IPS-NIHi7 (cell line): ENCODE results near the gene CRTC1.

Source experiments
- DNase-seq: peaks from one replicate; pipeline ENCODE4 v3.0.0; 2012; ENCODE audit warnings: mixed read lengths; ENCODE audit errors: extremely low spot score

CRTC1 gene

DNA sequence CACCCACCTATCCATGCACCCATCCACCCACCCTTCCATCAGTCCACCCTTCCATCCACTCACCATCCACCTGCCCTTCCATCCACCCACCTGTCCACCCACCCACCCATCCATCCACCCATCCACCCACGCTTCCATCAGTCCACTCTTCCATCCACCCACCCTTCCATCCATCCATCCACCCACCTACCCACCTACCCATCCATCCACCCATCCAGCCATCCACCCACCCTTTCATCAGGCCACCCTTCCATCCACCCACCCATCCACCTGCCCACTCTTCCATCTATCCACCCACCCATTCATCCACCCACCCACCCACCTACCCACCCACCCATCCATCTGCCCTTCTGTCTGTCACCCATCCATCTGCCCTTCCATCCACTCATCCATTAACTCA lies 29.6 kb upstream of the CRTC1 start:
- no peak for DNase-seq

DNA sequence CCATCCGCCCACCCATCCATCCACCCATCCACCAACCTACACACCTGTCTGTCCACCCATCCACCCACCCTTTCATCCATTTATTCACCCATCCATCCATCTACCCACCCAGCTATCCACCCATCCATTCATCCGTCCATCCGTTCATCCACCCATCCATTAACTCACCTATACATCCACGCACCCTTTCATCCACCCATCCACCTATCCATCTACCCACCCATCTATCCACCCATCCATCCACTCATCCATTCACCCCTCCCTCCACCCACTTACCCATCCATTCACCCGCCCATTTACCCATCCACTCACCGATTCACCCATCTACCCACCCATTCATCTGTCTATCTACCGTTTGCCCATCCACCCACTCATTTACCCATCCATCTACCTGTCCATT lies 29.0 kb upstream of the CRTC1 start:
- DNase-seq = no peak

DNA sequence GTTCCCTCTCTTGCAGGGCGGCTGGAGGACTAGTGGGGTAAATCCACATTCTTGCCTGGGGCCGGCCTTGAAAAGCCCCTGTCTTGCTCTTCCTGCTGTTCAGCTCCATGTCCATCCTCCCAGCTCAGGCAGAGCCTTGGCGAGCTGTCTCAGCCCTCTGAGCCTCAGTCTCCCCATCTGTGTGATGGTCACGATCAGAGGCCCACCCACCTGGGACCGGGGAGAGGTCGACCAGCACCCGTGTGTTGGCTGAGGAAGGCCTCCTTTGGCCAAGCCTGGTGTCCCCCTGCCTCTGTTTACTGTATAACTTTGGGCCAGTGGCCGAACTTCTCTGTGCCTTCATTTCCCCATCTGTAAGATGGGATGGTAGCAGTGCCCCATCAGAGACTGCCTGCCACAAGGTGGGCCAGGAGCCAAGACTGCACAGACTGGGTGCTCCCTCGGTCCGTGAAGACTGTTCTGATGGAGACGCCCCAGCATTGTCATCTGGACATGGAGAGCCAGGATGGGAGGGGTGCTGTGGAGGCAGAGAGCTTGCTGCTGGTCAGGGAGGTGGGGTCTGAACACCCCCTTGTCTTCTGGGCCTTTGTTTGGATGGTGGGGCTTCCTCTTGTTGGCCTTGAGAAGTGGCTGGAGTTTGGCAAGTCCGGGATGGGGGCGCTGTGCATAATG lies 28.2 kb upstream of the CRTC1 start:
- DNase-seq = no peak

- DNase-seq = no peak
These were observed 27.0 kb upstream of the CRTC1 start for GRCh38 chr19:18656337-18657086.

GRCh38 chr19:18657590-18658365 lies 25.7 kb upstream of the CRTC1 start:
- no peak for DNase-seq

GRCh38 chr19:18658366-18658855 lies 25.1 kb upstream of the CRTC1 start:
- DNase-seq = no peak

- DNase-seq = no peak
These were observed 24.0 kb upstream of the CRTC1 start for GRCh38 chr19:18659281-18660050.

DNA sequence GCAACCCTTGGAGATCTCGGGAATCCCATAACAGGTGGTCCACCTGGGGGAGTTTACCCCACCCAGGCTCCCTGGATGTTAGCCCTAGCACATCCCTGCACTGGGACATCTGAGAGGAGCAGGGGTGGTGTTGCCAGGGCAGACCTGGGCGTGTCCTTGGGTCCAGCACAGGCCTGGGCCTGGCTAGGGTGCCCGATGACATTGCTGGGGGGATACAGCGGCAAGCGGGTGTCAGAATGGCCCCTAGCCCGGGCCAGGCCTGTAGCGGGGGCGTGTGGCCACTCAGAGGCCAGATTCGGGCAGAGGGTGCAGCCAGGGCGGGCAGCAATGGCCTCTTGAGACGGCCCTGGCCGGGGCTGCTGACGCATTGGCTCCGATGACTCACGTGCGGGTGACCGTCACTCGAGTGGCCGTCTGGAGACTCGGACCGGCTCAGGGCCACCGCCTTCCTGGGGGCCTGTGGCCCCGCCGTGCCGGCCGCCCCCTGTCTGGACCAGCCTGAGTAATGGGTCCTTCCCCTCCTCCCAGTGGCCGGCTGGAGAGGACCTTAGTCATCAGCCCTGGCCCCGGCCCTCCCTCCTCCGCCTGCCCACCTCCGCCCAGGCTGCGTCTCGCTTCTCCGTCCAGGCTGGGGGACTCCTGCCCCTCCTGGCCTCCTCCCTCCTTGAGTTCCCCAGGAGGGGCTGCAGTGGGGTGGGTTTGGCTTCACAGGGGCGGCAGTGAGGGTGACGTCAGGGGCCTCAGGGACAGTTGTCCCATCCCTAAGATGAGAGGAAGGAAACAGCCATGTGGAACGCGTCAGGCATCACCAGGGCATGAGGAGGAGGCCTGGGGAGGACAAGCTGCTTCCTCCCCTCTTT lies 23.2 kb upstream of the CRTC1 start:
- DNase-seq = no peak

DNA sequence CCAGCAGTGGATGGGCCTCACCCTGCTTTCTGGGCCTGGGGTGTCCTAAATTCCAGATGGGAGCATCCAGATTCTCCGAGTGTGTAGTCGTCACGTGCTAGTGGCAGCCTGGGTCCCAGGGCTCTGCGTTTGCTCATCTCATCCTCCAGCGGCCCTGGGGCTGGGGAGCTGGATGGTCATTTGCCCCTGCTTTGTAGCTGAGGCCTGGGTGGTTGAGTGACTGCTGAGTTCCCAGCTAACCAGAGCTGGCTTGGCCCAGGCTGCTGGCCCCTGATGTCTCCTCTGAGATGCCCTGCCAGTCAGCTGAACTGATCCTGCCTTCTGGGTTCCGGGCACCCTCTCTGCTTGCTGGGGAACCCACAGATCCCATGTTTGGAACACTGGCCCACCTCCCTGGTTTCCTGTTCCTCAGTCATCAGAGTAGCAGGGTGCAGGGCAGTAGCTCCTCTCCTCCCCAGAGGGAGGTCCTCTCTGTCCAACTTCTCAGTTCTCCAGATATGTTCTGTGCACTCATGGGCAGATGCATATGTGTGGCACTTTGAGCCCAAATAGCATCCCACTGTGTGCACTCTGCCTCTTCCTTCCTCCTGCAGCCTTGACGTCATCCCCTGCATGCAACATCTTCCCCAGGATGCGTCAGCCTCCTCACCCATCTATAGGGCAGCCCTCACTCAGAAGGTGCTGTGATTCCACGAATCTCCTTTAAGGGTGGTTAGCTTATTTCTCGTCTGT lies 22.4 kb upstream of the CRTC1 start:
- no peak for DNase-seq

- no peak for DNase-seq
These were observed 20.3 kb upstream of the CRTC1 start for GRCh38 chr19:18662972-18663732.

GRCh38 chr19:18663940-18664530 lies 19.4 kb upstream of the CRTC1 start:
- no peak for DNase-seq

- no peak for DNase-seq
These were observed 17.7 kb upstream of the CRTC1 start for GRCh38 chr19:18665771-18666202.

GRCh38 chr19:18666317-18666716 lies 17.2 kb upstream of the CRTC1 start:
- DNase-seq = no peak

- DNase-seq = no peak
These were observed 16.7 kb upstream of the CRTC1 start for GRCh38 chr19:18666784-18667183.

DNA sequence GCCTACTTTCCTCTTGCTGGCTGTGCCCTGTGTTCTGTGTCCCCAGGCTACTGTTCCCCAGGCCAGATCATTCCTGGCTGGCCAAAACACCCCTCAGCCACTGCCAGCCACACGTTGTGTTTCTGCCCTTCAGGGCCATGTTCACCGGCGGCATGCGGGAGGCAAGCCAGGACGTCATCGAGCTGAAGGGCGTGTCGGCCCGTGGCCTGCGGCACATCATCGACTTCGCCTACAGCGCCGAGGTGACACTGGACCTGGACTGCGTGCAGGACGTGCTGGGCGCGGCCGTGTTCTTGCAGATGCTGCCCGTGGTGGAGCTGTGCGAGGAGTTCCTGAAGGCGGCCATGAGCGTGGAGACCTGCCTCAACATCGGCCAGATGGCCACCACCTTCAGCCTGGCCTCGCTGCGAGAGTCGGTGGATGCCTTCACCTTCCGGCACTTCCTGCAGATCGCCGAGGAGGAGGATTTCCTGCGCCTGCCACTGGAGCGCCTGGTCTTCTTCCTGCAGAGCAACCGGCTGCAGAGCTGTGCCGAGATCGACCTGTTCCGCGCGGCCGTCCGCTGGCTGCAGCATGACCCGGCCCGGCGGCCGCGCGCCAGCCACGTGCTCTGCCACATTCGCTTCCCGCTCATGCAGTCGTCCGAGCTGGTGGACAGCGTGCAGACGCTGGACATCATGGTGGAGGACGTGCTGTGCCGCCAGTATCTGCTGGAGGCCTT lies 15.8 kb upstream of the CRTC1 start:
- DNase-seq = no peak

GRCh38 chr19:18668252-18668631 lies 15.2 kb upstream of the CRTC1 start:
- no peak for DNase-seq

DNA sequence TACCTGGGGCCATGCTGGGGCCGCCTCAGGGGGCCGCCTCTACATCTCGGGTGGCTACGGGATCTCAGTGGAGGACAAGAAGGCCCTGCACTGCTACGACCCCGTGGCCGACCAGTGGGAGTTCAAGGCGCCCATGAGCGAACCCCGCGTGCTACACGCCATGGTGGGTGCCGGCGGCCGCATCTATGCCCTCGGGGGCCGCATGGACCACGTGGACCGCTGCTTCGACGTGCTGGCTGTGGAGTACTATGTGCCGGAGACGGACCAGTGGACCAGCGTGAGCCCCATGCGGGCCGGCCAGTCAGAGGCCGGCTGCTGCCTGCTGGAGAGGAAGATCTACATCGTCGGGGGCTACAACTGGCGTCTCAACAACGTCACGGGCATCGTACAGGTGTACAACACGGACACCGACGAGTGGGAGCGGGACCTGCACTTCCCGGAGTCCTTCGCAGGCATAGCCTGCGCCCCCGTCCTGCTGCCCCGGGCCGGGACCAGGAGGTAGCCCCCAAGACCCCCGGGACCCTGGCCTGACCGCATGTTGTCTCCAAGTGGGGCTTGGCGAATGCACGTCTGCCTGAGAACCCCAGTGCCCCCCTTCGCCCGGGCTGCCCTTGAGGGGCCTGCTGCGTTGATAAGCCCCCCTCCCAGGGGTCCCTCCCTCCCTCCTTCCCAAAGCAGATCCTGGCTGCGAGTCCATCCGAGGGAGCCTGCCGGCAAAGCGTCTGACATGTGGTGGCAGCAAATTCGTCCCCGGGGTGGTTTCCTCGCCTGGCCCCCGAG lies 14.5 kb upstream of the CRTC1 start:
- no peak for DNase-seq

- DNase-seq = no peak
These were observed 14.0 kb upstream of the CRTC1 start for GRCh38 chr19:18669524-18669817.
